ENCODE results near the gene KRTAP2-1.

The KRTAP2-1 gene

DNA sequence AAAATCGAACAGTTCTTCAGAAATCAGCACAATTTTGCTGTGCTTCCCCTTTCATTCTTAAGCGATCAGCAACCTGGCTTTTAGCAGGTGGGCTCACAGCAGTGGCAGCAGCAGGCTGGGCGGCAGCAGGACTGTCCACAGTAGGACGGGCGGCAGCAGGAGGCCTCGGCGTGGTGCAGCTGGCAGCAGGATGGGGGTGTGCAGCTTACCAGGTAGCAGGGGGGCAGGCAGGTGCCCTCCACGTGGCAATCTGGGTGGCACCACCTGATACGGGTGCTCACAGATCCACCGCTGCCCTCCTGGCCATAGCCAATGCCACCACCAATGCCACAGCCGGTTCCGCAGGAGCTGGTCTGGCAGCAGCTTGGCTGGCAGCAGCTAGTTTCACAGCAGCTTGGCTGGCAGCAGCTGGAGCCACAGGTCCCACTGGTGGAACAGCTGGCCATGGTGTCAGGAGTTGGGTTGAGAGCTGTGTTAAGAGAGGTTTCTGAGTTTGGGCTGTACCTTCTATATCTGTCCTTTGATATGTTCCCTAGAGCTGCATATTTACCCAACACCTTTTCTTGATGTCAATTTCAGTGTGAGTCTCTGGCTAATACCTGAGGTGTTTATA, 17.4 kb downstream of the KRTAP2-1 start, which contains the start of gene KRTAP1-4:
KRTAP1-4 (minus strand) TSS at position 563 of the 613 bp plus-strand sequence; CDS start at position 446, 117 bp downstream.
- no peak within 1 kb of the TSS for H3K4me3 ChIP-seq (replicated peaks; ENCODE audit: low read depth, low read length)
- TF ChIP-seq, protein P1, sequence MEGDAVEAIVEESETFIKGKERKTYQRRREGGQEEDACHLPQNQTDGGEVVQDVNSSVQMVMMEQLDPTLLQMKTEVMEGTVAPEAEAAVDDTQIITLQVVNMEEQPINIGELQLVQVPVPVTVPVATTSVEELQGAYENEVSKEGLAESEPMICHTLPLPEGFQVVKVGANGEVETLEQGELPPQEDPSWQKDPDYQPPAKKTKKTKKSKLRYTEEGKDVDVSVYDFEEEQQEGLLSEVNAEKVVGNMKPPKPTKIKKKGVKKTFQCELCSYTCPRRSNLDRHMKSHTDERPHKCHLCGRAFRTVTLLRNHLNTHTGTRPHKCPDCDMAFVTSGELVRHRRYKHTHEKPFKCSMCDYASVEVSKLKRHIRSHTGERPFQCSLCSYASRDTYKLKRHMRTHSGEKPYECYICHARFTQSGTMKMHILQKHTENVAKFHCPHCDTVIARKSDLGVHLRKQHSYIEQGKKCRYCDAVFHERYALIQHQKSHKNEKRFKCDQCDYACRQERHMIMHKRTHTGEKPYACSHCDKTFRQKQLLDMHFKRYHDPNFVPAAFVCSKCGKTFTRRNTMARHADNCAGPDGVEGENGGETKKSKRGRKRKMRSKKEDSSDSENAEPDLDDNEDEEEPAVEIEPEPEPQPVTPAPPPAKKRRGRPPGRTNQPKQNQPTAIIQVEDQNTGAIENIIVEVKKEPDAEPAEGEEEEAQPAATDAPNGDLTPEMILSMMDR (IDR thresholded peaks at IDR 0.05; ENCODE audit: low read depth, low read length, missing control alignments) = no peak
- DNase-seq (ENCODE audit: extremely low read depth, low read depth) = no peak

DNA sequence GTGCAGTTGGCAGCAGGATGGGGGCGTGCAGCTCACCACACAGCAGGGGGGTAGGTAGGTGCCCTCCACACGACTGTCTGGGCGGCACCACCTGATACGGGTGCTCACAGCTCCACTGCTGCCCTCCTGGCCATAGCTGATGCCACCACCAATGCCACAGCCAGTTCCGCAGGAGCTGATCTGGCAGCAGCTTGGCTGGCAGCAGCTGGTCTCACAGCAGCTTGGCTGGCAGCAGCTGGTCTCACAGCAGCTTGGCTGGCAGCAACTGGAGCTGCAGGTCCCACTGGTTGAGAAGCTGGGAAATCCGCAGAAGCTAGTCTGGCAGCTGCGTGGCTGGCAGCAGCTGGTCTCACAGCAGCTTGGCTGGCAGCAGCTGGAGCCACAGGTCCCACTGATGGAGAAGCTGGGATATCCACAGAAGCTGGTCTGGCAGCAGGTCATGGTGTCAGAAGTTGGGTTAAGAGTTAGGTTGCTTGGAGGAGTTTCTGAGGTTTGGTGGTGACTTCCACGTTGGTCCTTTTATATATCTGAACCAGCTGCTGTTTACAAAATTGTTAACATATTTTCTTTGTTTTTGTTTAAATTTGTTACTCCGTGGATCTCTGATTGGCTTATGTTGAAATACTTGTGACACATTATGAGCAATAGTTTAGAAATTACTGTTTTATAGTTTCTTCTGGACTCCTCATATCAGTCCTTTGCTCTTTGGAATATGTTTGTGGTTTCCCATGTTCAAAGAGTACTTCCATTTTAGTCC, 20.2 kb downstream of the KRTAP2-1 start, which contains the start of gene KRTAP1-5:
KRTAP1-5 (minus strand) TSS at position 494 of the 757 bp plus-strand sequence; CDS start at position 441, 53 bp downstream.
- TF ChIP-seq, protein P1 (IDR thresholded peaks at IDR 0.05; ENCODE audit: low read depth, low read length, missing control alignments) = no peak
- peak; percentile 52 for DNase-seq (ENCODE audit: extremely low read depth, low read depth)

DNA sequence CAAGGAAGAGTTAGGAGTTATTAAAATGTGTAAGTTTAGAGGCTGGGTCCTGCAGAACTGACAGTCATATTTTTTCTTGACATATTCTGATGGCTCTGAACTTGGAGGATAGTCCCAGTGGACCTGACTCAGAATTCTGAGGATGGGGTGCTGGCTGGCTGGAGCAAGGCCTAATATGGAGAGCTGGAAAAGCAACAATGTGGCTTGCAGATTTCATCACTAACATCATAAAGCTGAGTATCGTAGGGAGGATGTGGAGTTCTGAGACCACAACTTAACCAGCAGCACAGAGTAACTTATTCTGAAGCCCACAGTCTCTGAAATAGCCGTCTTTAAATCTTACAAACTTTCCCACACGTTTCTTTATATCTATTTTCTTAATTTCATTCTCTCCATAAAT, 22.4 kb downstream of the KRTAP2-1 start:
- H3K4me3 ChIP-seq (replicated peaks; ENCODE audit: low read depth, low read length) = no peak overlapping the region
- no peak for DNase-seq (ENCODE audit: extremely low read depth, low read depth)
- TF ChIP-seq, protein P1 (IDR thresholded peaks at IDR 0.05; ENCODE audit: low read depth, low read length, missing control alignments) = no peak

More for the DNA sequence above, 20.2 kb downstream of the KRTAP2-1 start, which contains the start of gene KRTAP1-5:
- H3K4me3 ChIP-seq (replicated peaks; ENCODE audit: low read depth, low read length) = no peak within 1 kb of the TSS

DNA sequence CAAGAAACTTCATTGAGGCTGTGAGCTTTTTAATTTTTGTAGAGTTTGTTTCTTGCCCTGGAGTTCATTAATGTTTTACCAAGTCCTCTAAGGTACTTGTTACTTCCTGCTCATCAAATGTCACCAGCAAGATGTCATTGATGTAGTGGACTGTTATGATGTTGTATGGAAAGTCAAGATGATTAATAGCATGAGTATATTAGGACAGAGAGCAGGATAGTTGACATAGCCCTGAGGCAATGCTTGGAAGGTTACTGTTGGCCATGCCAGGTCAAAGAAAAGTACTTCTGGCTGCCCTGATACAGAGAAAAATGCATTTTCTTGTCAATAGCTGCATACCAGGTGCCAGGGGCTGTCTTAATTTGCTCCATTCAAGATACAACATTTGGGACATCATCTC, 26.8 kb downstream of the KRTAP2-1 start:
- DNase-seq (ENCODE audit: extremely low read depth, low read depth) = no peak
- TF ChIP-seq, protein P1 (IDR thresholded peaks at IDR 0.05; ENCODE audit: low read depth, low read length, missing control alignments) = no peak
- H3K4me3 ChIP-seq (replicated peaks; ENCODE audit: low read depth, low read length) = no peak overlapping the region

DNA sequence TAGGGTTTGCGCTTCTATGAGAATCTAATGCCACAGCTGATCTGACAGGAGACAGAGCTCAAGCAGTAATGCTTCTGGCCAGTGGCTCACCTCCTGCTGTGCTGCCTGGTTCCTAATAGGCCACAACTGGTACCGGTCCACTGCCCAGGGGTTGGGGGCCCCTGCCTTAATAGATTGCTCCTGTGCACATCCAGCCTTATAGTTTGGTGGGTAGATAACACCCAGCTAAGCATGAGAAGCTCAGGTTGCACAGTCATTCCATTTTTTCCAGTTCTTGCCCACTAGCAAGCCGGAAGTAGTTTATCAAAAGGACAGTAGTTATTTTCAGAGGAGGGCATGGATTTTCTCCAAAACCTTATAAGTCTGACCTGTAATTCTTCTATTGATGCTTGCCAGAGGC, 27.7 kb downstream of the KRTAP2-1 start:
- TF ChIP-seq, protein P1 (IDR thresholded peaks at IDR 0.05; ENCODE audit: low read depth, low read length, missing control alignments) = no peak
- DNase-seq (ENCODE audit: extremely low read depth, low read depth) = no peak
- H3K4me3 ChIP-seq (replicated peaks; ENCODE audit: low read depth, low read length) = no peak overlapping the region

DNA sequence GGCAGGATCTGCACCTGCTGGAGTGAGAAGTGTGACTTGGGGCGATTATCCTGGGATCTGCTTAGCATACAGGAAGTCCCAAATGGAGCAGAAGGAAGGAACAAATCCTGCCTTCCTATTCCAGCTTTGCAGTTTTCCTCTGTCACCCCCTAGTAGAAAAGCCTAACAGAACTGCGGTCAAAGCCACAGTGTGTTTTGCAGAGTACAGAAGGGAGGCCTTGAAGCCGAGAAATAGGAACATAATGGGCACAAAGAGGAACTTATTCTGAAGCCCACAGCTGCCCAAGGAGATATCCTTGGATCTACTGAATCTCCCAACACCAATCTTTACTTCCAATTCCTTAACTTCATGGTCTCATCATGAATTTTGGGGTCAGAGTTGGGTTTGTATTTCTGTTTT, 28.6 kb downstream of the KRTAP2-1 start:
- no peak overlapping the region for H3K4me3 ChIP-seq (replicated peaks; ENCODE audit: low read depth, low read length)
- TF ChIP-seq, protein P1 (IDR thresholded peaks at IDR 0.05; ENCODE audit: low read depth, low read length, missing control alignments) = no peak

More for the DNA sequence above, 28.6 kb downstream of the KRTAP2-1 start:
- no peak for DNase-seq (ENCODE audit: extremely low read depth, low read depth)

Measured in HFF-Myc (cell line).